HG03558 (cell line): Measurements from ENCODE around the gene LYPLA2.
"Not testable (repeated sequence)": the region's sequence is repeated elsewhere in the genome, so short reads cannot be mapped to it uniquely, and the experiment has no call there.

Experiments used
- ATAC-seq: cut with Tn5 transposase; IDR thresholded peaks from one replicate; pipeline ENCODE4 v1.9.1; 2021; ENCODE audit warnings: moderate number of reproducible peaks; ENCODE audit not compliant: unreplicated experiment; ENCODE audit errors: extremely low read depth

LYPLA2 gene

GRCh38 chr1:23825762-23826522 lies 35.0 kb downstream of the LYPLA2 start:
- no peak for ATAC-seq

GRCh38 chr1:23826590-23826989 lies 35.6 kb downstream of the LYPLA2 start:
- ATAC-seq: not testable (repeated sequence)

- no peak for ATAC-seq
Observed at GRCh38 chr1:23827717-23828116, 36.8 kb downstream of the LYPLA2 start.

- not testable (repeated sequence) for ATAC-seq
Observed at GRCh38 chr1:23834156-23834555, 43.2 kb downstream of the LYPLA2 start.

- no peak for ATAC-seq
Observed at GRCh38 chr1:23836037-23836436, 45.1 kb downstream of the LYPLA2 start.

- ATAC-seq: no peak
Observed at GRCh38 chr1:23837908-23838307, 47.0 kb downstream of the LYPLA2 start.

- ATAC-seq: no peak
Observed at GRCh38 chr1:23838401-23838866, 47.5 kb downstream of the LYPLA2 start.

- ATAC-seq: no peak
Observed at GRCh38 chr1:23843644-23844043, 52.7 kb downstream of the LYPLA2 start.
